Psoas muscle (tissue), 8 donors: ENCODE results near the gene CNPY3. TPM values are rescaled to one million over a fixed set of nuclear protein-coding genes. Genes with fewer than 3 reads are reported as not detected.
"Not testable (repeated sequence)": the region's sequence is repeated elsewhere in the genome, so short reads cannot be mapped to it uniquely, and the experiment has no call there.

Experiments used
- ATAC-seq, 4 donors: fragments of 200-7000 bp; cut with Tn5 transposase; one replicate each; pipeline ENCODE4 v1.9.1; 2020; ENCODE audit warnings: moderate library complexity in 3 of 4, mild to moderate bottlenecking in 2 of 4
- DNase-seq, 2 donors: peaks; one replicate each; pipeline ENCODE4 v3.0.0-alpha.2; 2020
- H3K27ac ChIP-seq: fragments of 200-600 bp; one replicate; pipeline ENCODE4 v1.8.0; 2022
- H3K27me3 ChIP-seq, 3 donors: fragments of 200-600 bp in 1 of 3; one replicate each; pipeline versions ENCODE4 v1.6.1 to v1.8.0; 2013 to 2022; ENCODE audit warnings: low read length in 2 of 3, mild to moderate bottlenecking in 2 of 3, moderate library complexity in 1 of 3; ENCODE audit not compliant: insufficient read depth in 3 of 3
- H3K36me3 ChIP-seq, 2 donors: fragments of 200-600 bp in 1 of 2; one replicate each; pipeline versions ENCODE4 v1.6.1 to v1.8.0; 2013 to 2022; ENCODE audit warnings: low read depth in 1 of 2, mild to moderate bottlenecking in 1 of 2, moderate library complexity in 1 of 2; ENCODE audit not compliant: insufficient read depth in 1 of 2
- H3K4me1 ChIP-seq: fragments of 200-600 bp; one replicate; pipeline ENCODE4 v1.8.0; 2022
- H3K4me3 ChIP-seq: fragments of 200-600 bp; one replicate; pipeline ENCODE4 v1.8.0; 2022; ENCODE audit warnings: mild to moderate bottlenecking
- H3K9me3 ChIP-seq: fragments of 200-600 bp; one replicate; pipeline ENCODE4 v1.8.0; 2022
- CTCF ChIP-seq: fragments of 200-600 bp; IDR thresholded peaks from one replicate; pipeline ENCODE4 v1.8.0; 2022; ENCODE audit warnings: antibody characterized with exemption
- WGBS, 3 donors: extraction: QIAGEN DNeasy Blood & Tissue Kit; methylation state at CpG; one replicate each; pipeline versions ENCODE4 v1.1.6 to v1.1.7; 2013; 5-methylcytosine and 5-hydroxymethylcytosine counted together
- intact Hi-C, 2 donors: fragments of 100-400 bp; cut with DNase I; formaldehyde crosslinking; loops; one replicate each; pipeline versions ENCODE4 v1.11.0 to v1.14.2; 2022
- polyA plus RNA-seq, 3 donors: library from polyadenylated mRNA; stranded (reverse); fragments of 200-250 nt; gene quantifications; one replicate each; pipeline ENCODE4 v1.2.3, GENCODE V29; 2013
- total RNA-seq, 4 donors: library from RNA; stranded (reverse); fragmentation: NEBNext Ultra II Directional in 2 of 4; extraction: Animal tissue kit (Norgen Biotek cat#: 25700) in 2 of 4; gene quantifications; one replicate each; pipeline versions ENCODE4 v1.2.1 to v1.2.4, GENCODE V29; 2021 to 2023
- donor health status: healthy with polysubstance abuse.
- donor health status: DM: no; HTN: no; CAD: no; lungs with moderate emphysema.
- donor health status: Bipolar disorder and iron deficiency.
- donor health status: healthy.
- donor health status: DM: yes; HTN: yes; CAD: no.
- donor health status: DM: no; HTN: no; CAD: no.
- donor health status: DM: no; HTN: no; CAD: no.
- donor health status: DM: yes; HTN: yes; CAD: no.

CNPY3 gene
- total and polyA plus RNA-seq, 7 donors, result 5.7 to 13.7 (median 10.8) TPM

GRCh38 chr6:42896178-42896719, 33.0 kb upstream of the CNPY3 start:
- no peak for TF ChIP-seq CTCF
- Histone ChIP-seq H3K27me3 (no peaks in the 10 kb centered on the region), H3K27ac (peak overlapping the region; percentile 67), H3K9me3 (no peaks in the 10 kb centered on the region), H3K36me3 (no peaks in the 10 kb centered on the region), H3K4me1 (peaks cover 4% of the 10 kb centered on the region), H3K4me3 (no peak overlapping the region)
- peak in 3 of 4 donors; percentile 62 to 89 (median 77) for ATAC-seq
- WGBS, 3 donors, result 59 to 69% (median 61%) methylated on average over 10 of the region's 10 CpGs
- no peak for DNase-seq
- intact Hi-C loops, result loop anchor here in 1 of 2 donors (5.0 to 10.0 kb wide), 2 partner anchors 234 to 619 kb away; partner anchors contain the start of genes LRRC73, POLR1C and YIPF3

- WGBS, 3 donors, result 9 to 10% (median 10%) methylated on average over 10 of the region's 10 CpGs
- Histone ChIP-seq H3K36me3 (no peaks in the 10 kb centered on the region), H3K4me3 (peak overlapping the region; percentile 13), H3K27ac (no peak overlapping the region), H3K4me1 (no peaks in the 10 kb centered on the region), H3K27me3 (no peaks in the 10 kb centered on the region), H3K9me3 (no peaks in the 10 kb centered on the region)
- DNase-seq (peak in 1 of 2 donors; percentile 22), ATAC-seq (no peak)
- intact Hi-C loops, result loop anchor here in 1 of 2 donors (2.0 to 10.0 kb wide), 3 partner anchors 22 to 616 kb away; partner anchors contain the start of genes LRRC73, POLR1C and YIPF3
- peak; percentile 74 for TF ChIP-seq CTCF
These were observed 30.4 kb upstream of the CNPY3 start for GRCh38 chr6:42898891-42899361.

- intact Hi-C loops, result loop anchor here (2.0 to 10.0 kb wide), 5 partner anchors 23 to 615 kb away; partner anchors contain the start of genes LRRC73 (in 1 of the 2), POLR1C (in 1 of the 2) and YIPF3 (in 1 of the 2)
- TF ChIP-seq CTCF, result no peak
- Histone ChIP-seq H3K4me1 (no peaks in the 10 kb centered on the region), H3K27me3 (no peaks in the 10 kb centered on the region), H3K27ac (no peak overlapping the region), H3K36me3 (no peaks in the 10 kb centered on the region), H3K9me3 (no peaks in the 10 kb centered on the region), H3K4me3 (no peak overlapping the region)
- DNase-seq (peak in 1 of 2 donors; percentile 17), ATAC-seq (no peak)
- WGBS, 3 donors, result 14 to 31% (median 19%) methylated on average over 8 of the region's 8 CpGs
These were observed 29.4 kb upstream of the CNPY3 start for GRCh38 chr6:42899871-42900270.

- no peaks in the 10 kb centered on the region for H3K27me3 ChIP-seq
- H3K4me3 ChIP-seq, result no peak overlapping the region
- ATAC-seq (peak; percentile 97 to 99 (median 98)), DNase-seq (peak; percentile 70 to 85)
- intact Hi-C loops, result loop anchor here (5.0 to 10.0 kb wide), 2 partner anchors 241 to 433 kb away; no protein-coding TSS in a partner anchor
- WGBS, 3 donors, result 2 to 6% (median 4%) methylated on average over 11 of the region's 11 CpGs
- H3K4me1 ChIP-seq, result no peaks in the 10 kb centered on the region
- TF ChIP-seq CTCF, result peak; percentile 91
- no peaks in the 10 kb centered on the region for H3K36me3 ChIP-seq
- no peak overlapping the region for H3K27ac ChIP-seq
- no peaks in the 10 kb centered on the region for H3K9me3 ChIP-seq
These were observed 27.7 kb upstream of the CNPY3 start for GRCh38 chr6:42901538-42901957.

- not testable (repeated sequence) for H3K27me3 ChIP-seq, H3K4me3 ChIP-seq, ATAC-seq, H3K27ac ChIP-seq, H3K4me1 ChIP-seq, H3K36me3 ChIP-seq, H3K9me3 ChIP-seq, DNase-seq
- intact Hi-C loops, result loop anchor here (5.0 to 10.0 kb wide), 2 partner anchors 240 to 432 kb away; no protein-coding TSS in a partner anchor
- WGBS, 3 donors, result 81 to 89% (median 87%) methylated on average over 22 of the region's 22 CpGs
These were observed 26.6 kb upstream of the CNPY3 start for GRCh38 chr6:42902429-42903263.
